DOHH2 (cell line): ENCODE results near the gene C1QB.

Source experiments
- H3F3A ChIP-seq: fragments of 200-600 bp; sonication (generic), shearing (Covaris generic); 2 replicates; pipeline ENCODE4 v1.6.0; 2016; ENCODE audit warnings: antibody characterized with exemption, mild to moderate bottlenecking; ENCODE audit not compliant: control insufficient read depth, insufficient read depth
- H3K27ac ChIP-seq: fragments of 200-600 bp; sonication (generic); 2 replicates; pipeline ENCODE4 v1.5.1; 2014; ENCODE audit warnings: low read depth, mild to moderate bottlenecking, low read length, moderate library complexity
- H3K27me3 ChIP-seq: fragments of 200-600 bp; sonication (generic); 2 replicates; pipeline ENCODE4 v1.6.1; 2014; ENCODE audit warnings: mild to moderate bottlenecking, low read length, mixed read lengths; ENCODE audit not compliant: control insufficient read depth
- H3K36me3 ChIP-seq: fragments of 200-600 bp; sonication (generic); 2 replicates; pipeline ENCODE4 v1.6.1; 2014; ENCODE audit warnings: mild to moderate bottlenecking, low read length, moderate library complexity, mixed read lengths; ENCODE audit not compliant: control insufficient read depth
- H3K4me1 ChIP-seq: fragments of 200-600 bp; sonication (generic); 2 replicates; pipeline ENCODE4 v1.6.1; 2014; ENCODE audit warnings: mild to moderate bottlenecking, low read length, mixed read lengths; ENCODE audit not compliant: control insufficient read depth
- H3K4me2 ChIP-seq: fragments of 200-600 bp; sonication (generic); 2 replicates; pipeline ENCODE4 v1.6.0; 2014; ENCODE audit warnings: mild to moderate bottlenecking, low read length, moderate library complexity
- H3K4me3 ChIP-seq: fragments of 200-600 bp; sonication (generic); 2 replicates; pipeline ENCODE4 v1.5.1; 2014; ENCODE audit warnings: mild to moderate bottlenecking, low read length, mixed read lengths
- H3K79me2 ChIP-seq: fragments of 200-600 bp; sonication (generic); 2 replicates; pipeline ENCODE4 v1.6.1; 2014; ENCODE audit warnings: mild to moderate bottlenecking, low read length, mixed read lengths; ENCODE audit not compliant: control insufficient read depth
- H3K9me2 ChIP-seq: fragments of 200-600 bp; sonication (generic); replicated peaks from 2 replicates; pipeline ENCODE4 v1.6.1; 2014; ENCODE audit warnings: mild to moderate bottlenecking, low read length, mixed read lengths; ENCODE audit not compliant: control insufficient read depth
- H3K9me3 ChIP-seq: fragments of 200-600 bp; sonication (generic); 2 replicates; pipeline ENCODE4 v1.6.1; 2014; ENCODE audit warnings: antibody characterized with exemption, low read length, mixed read lengths; ENCODE audit not compliant: control insufficient read depth, insufficient read depth
- H4K20me1 ChIP-seq: fragments of 200-600 bp; sonication (generic); 2 replicates; pipeline ENCODE4 v1.6.0; 2014; ENCODE audit warnings: low read depth, mild to moderate bottlenecking, antibody characterized with exemption, low read length, moderate library complexity; ENCODE audit not compliant: control insufficient read depth, insufficient read depth
- CTCF ChIP-seq: fragments of 200-600 bp; sonication (generic); IDR thresholded peaks from one replicate; pipeline ENCODE4 v1.5.1; 2014; ENCODE audit warnings: antibody characterized with exemption, mild to moderate bottlenecking, low read depth, low read length; ENCODE audit not compliant: poor library complexity, severe bottlenecking
- EZH2phosphoT487 ChIP-seq: fragments of 200-600 bp; sonication (generic); IDR thresholded peaks from 2 replicates; pipeline ENCODE4 v1.6.1; 2017; ENCODE audit warnings: borderline replicate concordance, mild to moderate bottlenecking, antibody characterized with exemption, low read length, moderate library complexity, mixed read lengths

Gene C1QB

GRCh38 chr1:22652881-22653316 lies at the start of gene C1QB:
Gene C1QB, plus strand, starts transcription at chr1:22653236. Its CDS starts 6,227 bp downstream, at chr1:22659463.
- no peaks in the 10 kb centered on the region for H3K79me2 ChIP-seq
- no peaks in the 10 kb centered on the region for H3K36me3 ChIP-seq
- no peak within 1 kb of the TSS for H3K27ac ChIP-seq
- no peak within 1 kb of the TSS for H3K4me2 ChIP-seq
- H4K20me1 ChIP-seq, result no peaks in the 10 kb centered on the region
- H3K4me1 ChIP-seq, result no peaks in the 10 kb centered on the region
- no peak within 1 kb of the TSS for H3K4me3 ChIP-seq
- no peak for TF ChIP-seq CTCF
- TF ChIP-seq EZH2phosphoT487, result no peak
- H3K9me3 ChIP-seq, result no peaks in the 10 kb centered on the region
- no peaks in the 10 kb centered on the region for H3K27me3 ChIP-seq
- H3K9me2 ChIP-seq, result no peaks in the 10 kb centered on the region
- H3F3A ChIP-seq, result no peaks in the 10 kb centered on the region

- H3K27ac ChIP-seq, result no peak overlapping the region
- H3K9me2 ChIP-seq, result no peaks in the 10 kb centered on the region
- no peaks in the 10 kb centered on the region for H3F3A ChIP-seq
- no peak overlapping the region for H3K4me2 ChIP-seq
- H4K20me1 ChIP-seq, result no peaks in the 10 kb centered on the region
- H3K36me3 ChIP-seq, result no peaks in the 10 kb centered on the region
- no peaks in the 10 kb centered on the region for H3K79me2 ChIP-seq
- no peaks in the 10 kb centered on the region for H3K4me1 ChIP-seq
- no peak for TF ChIP-seq CTCF
- no peak for TF ChIP-seq EZH2phosphoT487
- no peak overlapping the region for H3K4me3 ChIP-seq
- no peaks in the 10 kb centered on the region for H3K27me3 ChIP-seq
- no peaks in the 10 kb centered on the region for H3K9me3 ChIP-seq
Observed at GRCh38 chr1:22606161-22606560, 46.9 kb upstream of the C1QB start.

- H3K36me3 ChIP-seq, result no peaks in the 10 kb centered on the region
- no peaks in the 10 kb centered on the region for H3K9me3 ChIP-seq
- H3K4me3 ChIP-seq, result no peak overlapping the region
- no peak overlapping the region for H3K27ac ChIP-seq
- no peaks in the 10 kb centered on the region for H3K79me2 ChIP-seq
- no peaks in the 10 kb centered on the region for H4K20me1 ChIP-seq
- no peak for TF ChIP-seq EZH2phosphoT487
- TF ChIP-seq CTCF, result no peak
- H3K27me3 ChIP-seq, result no peaks in the 10 kb centered on the region
- H3F3A ChIP-seq, result no peaks in the 10 kb centered on the region
- no peaks in the 10 kb centered on the region for H3K4me1 ChIP-seq
- no peaks in the 10 kb centered on the region for H3K9me2 ChIP-seq
- H3K4me2 ChIP-seq, result no peak overlapping the region
Observed at GRCh38 chr1:22607154-22607553, 45.9 kb upstream of the C1QB start.

- H3K79me2 ChIP-seq, result no peaks in the 10 kb centered on the region
- no peaks in the 10 kb centered on the region for H4K20me1 ChIP-seq
- no peak overlapping the region for H3K4me3 ChIP-seq
- H3F3A ChIP-seq, result no peaks in the 10 kb centered on the region
- TF ChIP-seq EZH2phosphoT487 (no peak), CTCF (no peak)
- H3K4me1 ChIP-seq, result no peaks in the 10 kb centered on the region
- H3K9me2 ChIP-seq, result no peaks in the 10 kb centered on the region
- H3K9me3 ChIP-seq, result no peaks in the 10 kb centered on the region
- H3K36me3 ChIP-seq, result no peaks in the 10 kb centered on the region
- no peaks in the 10 kb centered on the region for H3K27me3 ChIP-seq
- H3K27ac ChIP-seq, result no peak overlapping the region
- no peak overlapping the region for H3K4me2 ChIP-seq
Observed at GRCh38 chr1:22608361-22608760, 44.7 kb upstream of the C1QB start.
